ENCODE data around the gene AMBP.

Gene AMBP

GRCh38 chr9:114050646-114051045 is 27.5 kb downstream of the AMBP start:
- TF ChIP-seq, protein P1, sequence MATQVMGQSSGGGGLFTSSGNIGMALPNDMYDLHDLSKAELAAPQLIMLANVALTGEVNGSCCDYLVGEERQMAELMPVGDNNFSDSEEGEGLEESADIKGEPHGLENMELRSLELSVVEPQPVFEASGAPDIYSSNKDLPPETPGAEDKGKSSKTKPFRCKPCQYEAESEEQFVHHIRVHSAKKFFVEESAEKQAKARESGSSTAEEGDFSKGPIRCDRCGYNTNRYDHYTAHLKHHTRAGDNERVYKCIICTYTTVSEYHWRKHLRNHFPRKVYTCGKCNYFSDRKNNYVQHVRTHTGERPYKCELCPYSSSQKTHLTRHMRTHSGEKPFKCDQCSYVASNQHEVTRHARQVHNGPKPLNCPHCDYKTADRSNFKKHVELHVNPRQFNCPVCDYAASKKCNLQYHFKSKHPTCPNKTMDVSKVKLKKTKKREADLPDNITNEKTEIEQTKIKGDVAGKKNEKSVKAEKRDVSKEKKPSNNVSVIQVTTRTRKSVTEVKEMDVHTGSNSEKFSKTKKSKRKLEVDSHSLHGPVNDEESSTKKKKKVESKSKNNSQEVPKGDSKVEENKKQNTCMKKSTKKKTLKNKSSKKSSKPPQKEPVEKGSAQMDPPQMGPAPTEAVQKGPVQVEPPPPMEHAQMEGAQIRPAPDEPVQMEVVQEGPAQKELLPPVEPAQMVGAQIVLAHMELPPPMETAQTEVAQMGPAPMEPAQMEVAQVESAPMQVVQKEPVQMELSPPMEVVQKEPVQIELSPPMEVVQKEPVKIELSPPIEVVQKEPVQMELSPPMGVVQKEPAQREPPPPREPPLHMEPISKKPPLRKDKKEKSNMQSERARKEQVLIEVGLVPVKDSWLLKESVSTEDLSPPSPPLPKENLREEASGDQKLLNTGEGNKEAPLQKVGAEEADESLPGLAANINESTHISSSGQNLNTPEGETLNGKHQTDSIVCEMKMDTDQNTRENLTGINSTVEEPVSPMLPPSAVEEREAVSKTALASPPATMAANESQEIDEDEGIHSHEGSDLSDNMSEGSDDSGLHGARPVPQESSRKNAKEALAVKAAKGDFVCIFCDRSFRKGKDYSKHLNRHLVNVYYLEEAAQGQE (IDR thresholded peaks at IDR 0.05; ENCODE audit: insufficient read depth in 1 of 2, low read depth in 2 of 2, low read length in 2 of 2): no peak
- TF ChIP-seq SIN3A (IDR thresholded peaks at IDR 0.05; ENCODE audit: borderline replicate concordance, insufficient read depth, low read length): no peak
- no peak for TF ChIP-seq TAF1 (IDR thresholded peaks at IDR 0.05; ENCODE audit: borderline replicate concordance, insufficient read depth, low read length)
- TF ChIP-seq POLR2AphosphoS5 (IDR thresholded peaks at IDR 0.05; ENCODE audit: low read depth, low read length): no peak
- no peak for TF ChIP-seq FOXP2 (optimal IDR thresholded peaks at IDR 0.05; ENCODE audit: borderline replicate concordance, extremely low read depth, extremely low read length, insufficient read depth)

GRCh38 chr9:114050226-114050568 is 27.9 kb downstream of the AMBP start:
- TF ChIP-seq, protein P1 (IDR thresholded peaks at IDR 0.05; ENCODE audit: insufficient read depth in 1 of 2, low read depth in 2 of 2, low read length in 2 of 2): no peak
- no peak for TF ChIP-seq SIN3A (IDR thresholded peaks at IDR 0.05; ENCODE audit: borderline replicate concordance, insufficient read depth, low read length)
- TF ChIP-seq TAF1 (IDR thresholded peaks at IDR 0.05; ENCODE audit: borderline replicate concordance, insufficient read depth, low read length): no peak
- no peak for TF ChIP-seq POLR2AphosphoS5 (IDR thresholded peaks at IDR 0.05; ENCODE audit: low read depth, low read length)
- no peak for TF ChIP-seq FOXP2 (optimal IDR thresholded peaks at IDR 0.05; ENCODE audit: borderline replicate concordance, extremely low read depth, extremely low read length, insufficient read depth)

DNA sequence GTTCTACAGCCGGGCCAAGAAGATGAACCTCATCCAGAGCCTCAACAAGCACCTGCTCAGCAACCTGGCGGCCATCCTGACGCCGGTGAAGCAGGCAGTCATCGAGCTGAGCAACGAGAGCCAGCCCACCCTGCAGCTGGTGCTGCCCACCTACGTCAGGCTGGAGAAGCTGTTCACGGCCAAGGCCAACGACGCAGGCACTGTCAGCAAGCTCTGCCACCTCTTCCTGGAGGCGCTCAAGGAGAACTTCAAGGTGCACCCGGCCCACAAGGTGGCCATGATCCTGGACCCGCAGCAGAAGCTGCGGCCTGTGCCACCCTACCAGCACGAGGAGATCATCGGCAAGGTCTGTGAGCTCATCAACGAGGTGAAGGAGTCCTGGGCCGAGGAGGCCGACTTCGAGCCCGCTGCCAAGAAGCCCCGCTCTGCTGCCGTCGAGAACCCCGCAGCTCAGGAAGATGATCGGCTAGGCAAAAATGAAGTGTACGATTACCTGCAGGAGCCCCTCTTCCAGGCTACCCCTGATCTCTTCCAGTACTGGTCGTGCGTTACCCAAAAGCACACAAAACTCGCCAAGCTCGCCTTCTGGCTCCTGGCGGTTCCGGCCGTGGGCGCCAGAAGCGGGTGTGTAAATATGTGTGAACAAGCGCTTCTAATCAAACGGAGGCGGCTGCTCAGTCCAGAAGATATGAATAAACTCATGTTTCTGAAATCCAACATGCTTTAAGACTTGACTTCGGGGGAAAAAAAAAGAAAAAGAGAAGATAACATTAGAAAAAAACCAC is 28.5 kb downstream of the AMBP start:
- TF ChIP-seq, protein P1 (IDR thresholded peaks at IDR 0.05; ENCODE audit: insufficient read depth in 1 of 2, low read depth in 2 of 2, low read length in 2 of 2): no peak

DNA sequence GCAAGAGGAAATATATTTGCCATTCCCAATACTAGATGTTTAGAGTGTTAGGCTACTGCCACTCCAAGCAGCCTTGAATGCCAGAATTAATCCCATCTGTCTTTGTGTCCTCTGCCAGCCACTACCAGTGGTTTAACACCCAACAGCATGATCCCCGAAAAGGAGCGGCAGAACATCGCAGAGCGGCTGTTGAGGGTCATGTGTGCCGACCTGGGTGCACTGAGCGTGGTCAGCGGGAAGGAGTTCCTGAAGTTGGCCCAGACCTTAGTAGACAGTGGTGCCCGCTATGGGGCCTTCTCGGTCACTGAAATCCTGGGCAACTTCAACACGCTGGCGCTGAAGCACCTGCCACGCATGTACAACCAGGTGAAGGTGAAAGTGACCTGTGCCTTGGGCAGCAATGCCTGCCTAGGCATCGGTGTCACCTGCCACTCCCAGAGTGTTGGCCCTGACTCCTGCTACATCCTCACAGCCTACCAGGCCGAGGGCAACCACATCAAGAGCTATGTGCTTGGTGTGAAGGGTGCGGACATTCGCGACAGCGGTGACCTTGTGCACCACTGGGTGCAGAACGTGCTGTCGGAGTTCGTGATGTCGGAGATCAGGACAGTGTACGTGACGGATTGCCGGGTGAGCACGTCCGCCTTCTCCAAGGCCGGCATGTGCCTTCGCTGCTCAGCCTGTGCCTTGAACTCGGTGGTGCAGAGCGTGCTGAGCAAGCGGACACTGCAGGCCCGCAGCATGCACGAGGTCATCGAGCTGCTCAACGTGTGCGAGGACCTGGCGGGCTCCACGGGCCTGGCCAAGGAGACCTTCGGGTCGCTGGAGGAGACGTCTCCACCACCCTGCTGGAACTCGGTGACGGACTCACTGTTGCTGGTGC is 29.3 kb downstream of the AMBP start:
- TF ChIP-seq TAF1 (IDR thresholded peaks at IDR 0.05; ENCODE audit: borderline replicate concordance, insufficient read depth, low read length) (no peak), SIN3A (IDR thresholded peaks at IDR 0.05; ENCODE audit: borderline replicate concordance, insufficient read depth, low read length) (no peak), FOXP2 (optimal IDR thresholded peaks at IDR 0.05; ENCODE audit: borderline replicate concordance, extremely low read depth, extremely low read length, insufficient read depth) (no peak), POLR2AphosphoS5 (IDR thresholded peaks at IDR 0.05; ENCODE audit: low read depth, low read length) (no peak)
- TF ChIP-seq, protein P1 (IDR thresholded peaks at IDR 0.05; ENCODE audit: insufficient read depth in 1 of 2, low read depth in 2 of 2, low read length in 2 of 2): no peak

Data from PFSK-1 (cell line).